ENCODE data around the gene TSR3. TPM values are rescaled to one million over a fixed set of nuclear protein-coding genes. Genes with fewer than 3 reads are reported as not detected.
A peak's percentile ranks its signal among the peaks of the same experiment; 100 is the strongest.

The TSR3 gene
- total and polyA plus RNA-seq, 2 experiments from 2014 or later, result 119 to 173 TPM

DNA sequence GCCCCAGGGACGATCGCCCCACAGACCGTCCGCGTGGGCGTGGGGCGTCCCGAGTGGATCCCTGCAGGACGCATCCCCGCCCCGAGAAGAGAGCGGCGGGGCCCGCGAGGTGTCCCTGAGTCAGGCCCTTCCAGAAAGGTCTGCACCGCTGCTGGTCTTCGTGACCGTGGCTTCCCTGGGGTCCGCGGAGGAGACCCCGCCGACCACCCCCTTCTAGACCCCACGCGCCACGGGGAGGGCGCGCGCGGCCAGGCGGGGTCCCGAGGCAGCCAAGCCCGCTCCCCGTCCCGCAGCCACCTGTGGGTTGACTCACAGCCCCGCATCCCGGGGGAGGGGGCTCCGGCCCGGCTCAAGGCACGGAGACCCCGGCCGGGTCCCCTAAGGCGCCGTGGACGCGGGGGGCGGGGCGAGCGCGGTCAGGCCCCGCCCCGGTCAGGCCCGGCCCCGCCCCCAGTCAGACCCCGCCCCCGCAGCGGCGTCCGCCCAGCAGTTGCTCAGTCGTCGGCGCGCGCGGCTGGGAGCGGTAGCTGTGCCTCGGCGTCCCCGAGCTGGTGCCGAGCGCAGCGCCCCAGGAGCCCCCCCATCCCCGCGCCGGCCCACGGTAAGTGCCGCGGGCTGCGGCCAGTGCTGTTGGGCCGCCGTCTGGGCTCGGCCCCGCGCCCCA, 18.4 kb downstream of the TSR3 start, which contains the start of gene BAIAP3:
Gene BAIAP3, plus strand, starts transcription at position 497 of the 664 bp plus-strand sequence. CDS start 4,905 bp downstream, outside the sequence.
- no peaks in the 10 kb centered on the region for H3K9me3 ChIP-seq (ENCODE audit: low read depth)
- H3K4me1 ChIP-seq (ENCODE audit: low read depth), result no peaks in the 10 kb centered on the region
- peaks cover 78% of the 10 kb centered on the region for H3K27me3 ChIP-seq
- TF ChIP-seq, protein P1, sequence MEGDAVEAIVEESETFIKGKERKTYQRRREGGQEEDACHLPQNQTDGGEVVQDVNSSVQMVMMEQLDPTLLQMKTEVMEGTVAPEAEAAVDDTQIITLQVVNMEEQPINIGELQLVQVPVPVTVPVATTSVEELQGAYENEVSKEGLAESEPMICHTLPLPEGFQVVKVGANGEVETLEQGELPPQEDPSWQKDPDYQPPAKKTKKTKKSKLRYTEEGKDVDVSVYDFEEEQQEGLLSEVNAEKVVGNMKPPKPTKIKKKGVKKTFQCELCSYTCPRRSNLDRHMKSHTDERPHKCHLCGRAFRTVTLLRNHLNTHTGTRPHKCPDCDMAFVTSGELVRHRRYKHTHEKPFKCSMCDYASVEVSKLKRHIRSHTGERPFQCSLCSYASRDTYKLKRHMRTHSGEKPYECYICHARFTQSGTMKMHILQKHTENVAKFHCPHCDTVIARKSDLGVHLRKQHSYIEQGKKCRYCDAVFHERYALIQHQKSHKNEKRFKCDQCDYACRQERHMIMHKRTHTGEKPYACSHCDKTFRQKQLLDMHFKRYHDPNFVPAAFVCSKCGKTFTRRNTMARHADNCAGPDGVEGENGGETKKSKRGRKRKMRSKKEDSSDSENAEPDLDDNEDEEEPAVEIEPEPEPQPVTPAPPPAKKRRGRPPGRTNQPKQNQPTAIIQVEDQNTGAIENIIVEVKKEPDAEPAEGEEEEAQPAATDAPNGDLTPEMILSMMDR (IDR thresholded peaks at IDR 0.05; ENCODE audit: low read depth, low read length), result no peak
- peak; percentile 25 to 52 for DNase-seq (ENCODE audit: low read depth in 1 of 2, low spot score in 1 of 2)
- no peak within 1 kb of the TSS for H3K27ac ChIP-seq
- H3K36me3 ChIP-seq, result no peaks in the 10 kb centered on the region
- H3K4me3 ChIP-seq, result peak within 1 kb of the TSS; percentile 16

DNA sequence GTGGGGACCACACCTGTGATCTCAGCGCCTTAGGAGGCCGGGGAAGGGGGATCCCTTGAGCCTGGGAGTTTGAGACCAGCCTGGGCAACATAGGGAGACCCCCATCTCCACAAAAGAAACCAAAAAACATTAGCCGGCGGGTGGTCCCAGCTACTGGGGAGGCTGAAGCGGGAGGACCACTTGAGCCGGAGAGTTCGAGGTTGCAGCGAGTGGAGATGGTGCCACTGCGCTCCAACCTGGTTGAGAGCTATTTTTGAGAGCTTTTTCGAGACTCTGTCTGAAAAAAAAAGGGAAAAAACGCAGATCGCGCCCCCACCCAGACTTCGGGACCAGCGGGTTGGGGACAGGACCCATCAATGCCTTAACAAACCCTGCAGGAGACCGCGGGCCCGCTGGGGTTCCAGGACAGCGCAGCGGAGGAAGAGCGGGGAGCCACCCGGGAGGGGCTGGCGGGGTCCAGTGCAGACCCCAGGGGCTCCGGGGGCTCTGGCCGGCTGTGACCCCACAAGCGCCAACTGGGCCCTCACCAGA, 19.0 kb downstream of the TSR3 start:
- peaks cover 73% of the 10 kb centered on the region for H3K27me3 ChIP-seq
- H3K9me3 ChIP-seq (ENCODE audit: low read depth), result no peaks in the 10 kb centered on the region
- TF ChIP-seq, protein P1 (IDR thresholded peaks at IDR 0.05; ENCODE audit: low read depth, low read length), result no peak
- no peak overlapping the region for H3K27ac ChIP-seq
- no peak for DNase-seq (ENCODE audit: low read depth in 1 of 2, low spot score in 1 of 2)
- no peak overlapping the region for H3K4me3 ChIP-seq
- H3K36me3 ChIP-seq, result no peaks in the 10 kb centered on the region
- H3K4me1 ChIP-seq (ENCODE audit: low read depth), result no peaks in the 10 kb centered on the region

GRCh38 chr16:1331712-1332617, 19.7 kb downstream of the TSR3 start:
- peak in 1 of 2 donors; percentile 77 for DNase-seq (ENCODE audit: low read depth in 1 of 2, low spot score in 1 of 2)

DNA sequence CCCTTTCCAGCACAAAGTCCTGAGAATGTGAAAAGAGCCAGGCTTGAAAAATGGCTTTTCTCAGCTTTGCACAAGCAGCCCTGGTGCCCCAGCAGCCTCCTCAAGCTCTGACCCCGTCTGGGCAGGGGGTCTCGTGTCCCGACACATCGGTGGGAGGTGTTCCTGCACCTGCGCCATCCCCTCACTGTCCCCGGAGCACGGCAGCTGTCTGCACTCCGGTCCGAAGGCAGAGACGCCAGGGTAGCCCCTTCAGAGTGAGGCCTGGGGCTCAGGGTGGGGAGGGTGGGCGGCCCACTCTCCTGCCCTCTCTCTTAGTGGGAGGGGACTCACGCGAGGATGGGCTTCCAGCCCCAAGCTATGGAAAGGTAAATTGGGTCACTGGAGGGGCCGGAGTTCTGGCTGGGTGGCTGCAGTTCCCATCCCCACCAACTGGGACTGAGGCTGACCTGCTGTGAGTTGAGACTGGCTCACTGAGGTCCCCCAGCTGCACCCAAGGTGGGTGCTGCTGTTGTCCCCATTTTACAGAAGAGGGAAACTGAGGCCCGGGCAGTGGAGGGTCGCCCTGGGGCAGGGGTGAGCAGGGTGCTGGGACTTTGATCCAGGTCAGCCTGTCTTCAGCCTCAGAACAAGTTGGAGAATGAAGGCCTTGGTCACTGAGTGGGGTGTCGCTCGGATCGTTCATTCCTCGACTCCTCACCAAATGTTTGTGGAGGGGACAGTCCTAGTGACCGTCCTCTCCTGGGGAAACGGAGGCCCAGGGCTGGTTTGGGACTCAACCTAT, 20.6 kb downstream of the TSR3 start:
- Histone ChIP-seq H3K9me3 (ENCODE audit: low read depth) (no peaks in the 10 kb centered on the region), H3K36me3 (no peaks in the 10 kb centered on the region), H3K4me1 (ENCODE audit: low read depth) (no peaks in the 10 kb centered on the region), H3K27ac (no peak overlapping the region), H3K27me3 (peaks cover 58% of the 10 kb centered on the region), H3K4me3 (no peak overlapping the region)
- DNase-seq (ENCODE audit: low read depth in 1 of 2, low spot score in 1 of 2), result no peak
- TF ChIP-seq, protein P1 (IDR thresholded peaks at IDR 0.05; ENCODE audit: low read depth, low read length), result no peak

More at GRCh38 chr16:1331712-1332617, 19.7 kb downstream of the TSR3 start:
- TF ChIP-seq, protein P1 (IDR thresholded peaks at IDR 0.05; ENCODE audit: low read depth, low read length), result no peak
- no peak overlapping the region for H3K4me3 ChIP-seq
- peaks cover 66% of the 10 kb centered on the region for H3K27me3 ChIP-seq
- no peaks in the 10 kb centered on the region for H3K9me3 ChIP-seq (ENCODE audit: low read depth)
- H3K27ac ChIP-seq, result no peak overlapping the region
- H3K36me3 ChIP-seq, result no peaks in the 10 kb centered on the region
- no peaks in the 10 kb centered on the region for H3K4me1 ChIP-seq (ENCODE audit: low read depth)
